Limb (tissue), 2 donors: Measurements from ENCODE around the gene TSEN54.

ENCODE experiments used
- DNase-seq, 2 donors: peaks; one replicate each; pipeline ENCODE4 v3.0.0-alpha.2; 2016; ENCODE audit errors: extremely low spot score in 2 of 2

The TSEN54 gene

GRCh38 chr17:75542728-75543336 lies 26.5 kb downstream of the TSEN54 start:
- no peak for DNase-seq

- no peak for DNase-seq
Measured at GRCh38 chr17:75544250-75544649, 27.9 kb downstream of the TSEN54 start.

DNA sequence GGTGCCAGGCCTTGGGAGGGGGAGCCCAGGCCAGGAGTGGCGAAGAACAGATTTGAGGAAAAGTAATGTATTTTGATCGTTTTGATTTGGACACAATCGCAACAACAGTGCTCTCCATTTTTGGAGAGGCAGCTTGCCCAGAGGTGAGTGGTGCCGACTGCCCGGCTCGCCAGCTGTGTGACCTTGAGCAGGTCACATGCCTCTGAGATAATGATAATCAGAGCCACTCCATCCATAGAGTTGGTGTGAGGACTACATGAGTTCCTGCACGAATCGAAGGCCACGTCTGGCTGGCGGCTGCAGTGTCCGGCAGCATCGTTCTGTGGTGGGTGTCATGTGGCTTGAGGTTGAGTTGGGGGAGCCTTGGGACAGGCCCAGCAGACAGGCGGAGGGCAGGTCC lies 29.9 kb downstream of the TSEN54 start:
- no peak for DNase-seq

DNA sequence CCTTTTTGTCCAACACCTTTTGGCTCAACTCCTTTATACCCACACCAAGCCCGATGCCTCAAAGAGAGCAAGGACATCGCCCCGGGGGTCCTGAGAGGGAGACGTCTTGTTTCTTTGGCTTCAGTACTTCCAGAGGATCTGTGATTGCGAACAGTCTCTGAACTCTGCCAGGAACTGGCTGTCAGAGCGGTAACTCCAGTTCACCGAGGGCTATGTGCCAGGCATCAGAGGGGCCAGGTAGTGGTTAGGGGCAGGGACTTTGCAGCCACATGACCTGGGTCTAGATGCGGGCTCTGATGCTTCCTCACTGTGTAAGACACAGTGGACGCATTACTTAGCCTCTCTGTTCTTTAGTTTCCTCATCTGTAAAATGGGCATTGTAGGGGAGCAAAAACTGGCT lies 30.8 kb downstream of the TSEN54 start:
- no peak for DNase-seq

GRCh38 chr17:75548813-75549212 lies 32.5 kb downstream of the TSEN54 start:
- DNase-seq, result no peak

DNA sequence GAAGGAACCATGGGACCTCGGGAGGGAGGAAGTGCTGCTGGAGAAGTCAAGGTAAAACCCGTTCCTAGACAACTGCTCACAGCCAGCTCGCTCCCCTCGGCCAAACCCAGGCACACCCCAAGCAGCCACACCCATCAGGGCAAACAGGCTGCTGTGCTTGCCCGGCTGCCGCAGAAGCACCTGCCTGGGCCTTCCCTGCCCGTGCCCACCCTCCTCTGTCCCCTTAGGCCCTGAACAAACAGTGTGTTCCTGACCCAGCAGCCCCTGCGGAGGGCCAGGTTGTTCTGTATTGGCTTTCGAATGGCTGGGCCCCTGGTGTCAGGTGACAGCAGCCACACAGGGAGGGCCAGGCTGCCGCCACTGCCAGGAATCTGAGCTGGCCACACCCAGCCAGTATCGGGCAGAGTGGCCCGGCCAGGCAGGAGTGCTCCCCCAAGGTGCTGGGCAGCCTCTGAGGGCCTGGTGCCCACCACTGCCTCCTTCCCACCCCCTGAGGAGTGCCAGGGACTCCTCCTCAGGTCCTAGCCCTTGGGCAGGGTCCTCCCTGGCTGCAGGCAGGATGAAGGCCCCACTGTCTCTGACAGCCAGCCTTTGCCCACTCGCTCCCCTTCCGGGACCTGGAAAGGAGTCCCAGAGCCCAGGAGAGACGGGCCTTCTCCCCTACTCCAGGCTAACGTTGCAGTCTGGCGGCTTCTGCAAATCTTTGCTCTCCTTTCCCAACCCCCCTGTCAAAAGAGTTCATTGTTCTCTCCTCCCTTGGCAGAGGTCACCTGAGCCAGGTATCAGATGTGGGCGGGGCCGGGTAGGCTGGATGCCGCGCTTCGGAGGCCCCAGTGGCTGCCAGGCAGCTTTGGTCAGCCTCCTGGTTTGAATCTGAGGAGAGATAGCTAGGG lies 33.2 kb downstream of the TSEN54 start:
- peak in 1 of 2 donors; percentile 51 for DNase-seq

DNA sequence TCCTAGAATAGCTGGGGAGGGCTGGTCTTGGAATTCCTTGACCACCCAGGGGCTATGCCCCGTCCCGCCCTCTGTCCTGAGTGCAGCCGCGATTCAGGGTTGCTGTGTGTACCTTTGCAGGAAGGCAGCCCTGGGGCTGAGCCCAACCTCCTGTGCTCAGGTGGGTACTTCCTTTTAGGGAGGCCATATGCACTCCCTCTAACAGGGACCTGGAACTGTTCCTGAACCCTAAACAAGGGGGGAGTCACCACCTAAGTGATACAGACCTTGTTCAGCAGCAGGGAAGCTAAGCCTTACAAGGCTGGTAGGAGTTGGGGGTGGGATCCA lies 33.8 kb downstream of the TSEN54 start:
- no peak for DNase-seq

- no peak for DNase-seq
Measured at GRCh38 chr17:75551266-75551665, 34.9 kb downstream of the TSEN54 start.

DNA sequence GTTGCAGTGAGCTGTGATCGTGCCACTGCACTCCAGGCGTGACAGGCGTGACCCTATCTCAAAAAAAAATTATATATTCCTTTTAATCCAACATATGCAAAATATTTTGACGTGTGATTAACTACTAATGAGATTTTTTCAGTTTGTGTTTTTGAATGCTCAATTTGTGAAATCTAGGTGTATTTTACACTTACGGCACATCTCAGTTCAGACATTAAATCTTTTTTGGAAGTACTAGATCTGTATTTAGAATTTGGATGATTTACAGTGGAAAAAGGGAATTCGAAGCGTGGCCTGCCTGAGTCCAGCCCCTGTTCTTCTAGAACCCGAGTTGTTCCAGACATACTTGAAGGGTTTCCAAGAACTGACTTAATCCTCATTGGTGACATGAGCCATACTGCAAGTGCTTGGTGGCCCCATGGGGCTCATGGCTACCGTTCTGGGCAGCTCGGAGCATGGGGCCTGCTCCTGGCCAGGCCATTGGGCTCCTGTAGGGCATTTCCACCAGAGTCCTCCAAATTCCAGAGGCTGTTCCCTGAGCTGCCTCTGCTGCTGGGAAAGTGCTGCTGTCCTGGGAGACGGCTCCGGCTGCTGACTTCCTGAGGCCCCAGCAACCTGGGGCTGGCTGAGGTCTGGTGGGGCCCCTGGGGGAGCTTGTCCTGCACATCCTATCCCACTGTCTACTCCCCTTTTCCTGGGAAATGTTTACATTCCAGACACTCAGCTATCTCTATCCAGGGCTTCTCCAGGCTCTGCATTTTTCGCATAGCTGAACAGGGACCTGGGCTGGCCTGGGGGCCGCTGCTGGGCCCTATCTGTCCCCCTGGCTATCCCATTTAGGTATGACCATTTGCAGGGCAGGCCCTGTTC lies 36.3 kb downstream of the TSEN54 start:
- no peak for DNase-seq

- no peak for DNase-seq
Measured at GRCh38 chr17:75553295-75554110, 37.2 kb downstream of the TSEN54 start.

GRCh38 chr17:75555679-75556153 lies 39.4 kb downstream of the TSEN54 start:
- DNase-seq, result no peak

DNA sequence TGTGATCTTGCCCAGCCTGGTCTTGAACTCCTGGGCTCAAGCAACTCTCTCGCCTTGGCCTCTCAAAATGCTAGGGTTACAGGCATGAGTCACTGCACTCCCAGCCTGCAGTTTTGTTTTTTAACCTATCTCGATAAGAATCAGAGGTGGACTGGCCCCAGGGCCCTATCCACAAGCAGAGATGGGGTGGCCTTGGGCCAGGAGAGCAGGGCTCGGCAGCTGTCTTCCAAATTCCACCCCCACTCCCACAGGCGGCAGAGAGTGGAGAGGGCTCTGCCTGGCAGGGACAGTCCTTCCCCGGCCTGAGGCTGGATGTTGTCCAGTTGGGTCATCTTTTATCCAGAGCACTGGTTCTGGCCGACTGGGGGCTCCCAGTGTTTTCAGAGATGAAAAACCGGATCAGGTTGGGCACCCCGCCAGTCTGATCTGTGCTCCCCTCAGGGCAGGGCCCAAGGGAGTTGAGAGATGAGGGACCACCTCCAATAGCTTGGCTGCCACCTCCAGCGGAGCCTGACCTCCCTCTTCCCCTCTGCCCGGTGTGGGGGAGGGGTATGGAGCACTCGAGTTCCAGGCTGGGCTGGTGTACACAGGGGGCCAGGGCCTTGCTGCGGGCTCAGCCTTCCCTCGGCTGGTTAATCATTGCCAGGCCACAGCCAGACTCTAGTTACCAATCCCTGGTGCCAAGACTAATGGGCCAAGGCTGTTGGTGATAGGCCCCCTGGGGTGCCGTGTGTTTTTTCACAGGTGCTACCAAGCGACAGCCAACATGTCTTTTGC lies 40.9 kb downstream of the TSEN54 start:
- DNase-seq, result no peak

DNA sequence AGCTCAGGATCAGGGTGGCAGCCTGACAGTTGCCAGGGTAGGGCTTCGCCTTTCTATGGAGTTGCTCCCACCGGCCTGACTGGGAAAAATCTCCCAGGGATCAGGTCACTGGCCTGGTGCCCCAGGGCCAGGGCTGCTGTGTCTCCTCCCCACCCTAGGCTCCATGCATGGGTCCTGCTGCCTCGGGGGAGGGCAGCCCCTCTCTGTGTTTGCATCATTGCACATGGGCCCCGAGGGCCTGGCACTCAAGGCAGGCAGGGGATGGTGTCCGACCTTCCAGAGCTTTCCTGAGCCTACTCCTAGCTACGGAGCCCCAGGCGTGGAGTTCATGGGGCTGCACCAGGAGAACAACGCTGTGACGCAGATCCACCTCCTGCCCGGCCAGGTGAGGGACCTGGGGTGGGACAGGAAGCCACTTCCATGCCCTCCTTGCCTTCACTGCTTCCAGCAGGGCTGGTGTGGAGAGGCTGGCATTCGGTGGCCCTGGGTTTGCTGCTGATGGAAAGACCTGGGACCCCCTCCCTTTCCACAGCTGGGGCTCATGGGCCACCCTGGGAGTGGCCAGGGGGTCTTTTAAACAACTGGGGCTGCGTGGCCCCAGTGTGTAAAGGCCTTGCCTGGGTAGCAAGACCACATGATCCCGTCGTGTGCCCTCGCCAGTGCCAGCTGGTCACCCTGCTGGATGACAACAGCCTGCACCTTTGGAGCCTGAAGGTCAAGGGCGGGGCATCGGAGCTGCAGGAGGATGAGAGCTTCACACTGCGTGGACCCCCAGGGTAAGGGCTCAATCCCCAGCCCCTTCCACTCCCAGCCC lies 41.7 kb downstream of the TSEN54 start:
- no peak for DNase-seq

- no peak for DNase-seq
Measured at GRCh38 chr17:75558666-75559530, 42.6 kb downstream of the TSEN54 start.

DNA sequence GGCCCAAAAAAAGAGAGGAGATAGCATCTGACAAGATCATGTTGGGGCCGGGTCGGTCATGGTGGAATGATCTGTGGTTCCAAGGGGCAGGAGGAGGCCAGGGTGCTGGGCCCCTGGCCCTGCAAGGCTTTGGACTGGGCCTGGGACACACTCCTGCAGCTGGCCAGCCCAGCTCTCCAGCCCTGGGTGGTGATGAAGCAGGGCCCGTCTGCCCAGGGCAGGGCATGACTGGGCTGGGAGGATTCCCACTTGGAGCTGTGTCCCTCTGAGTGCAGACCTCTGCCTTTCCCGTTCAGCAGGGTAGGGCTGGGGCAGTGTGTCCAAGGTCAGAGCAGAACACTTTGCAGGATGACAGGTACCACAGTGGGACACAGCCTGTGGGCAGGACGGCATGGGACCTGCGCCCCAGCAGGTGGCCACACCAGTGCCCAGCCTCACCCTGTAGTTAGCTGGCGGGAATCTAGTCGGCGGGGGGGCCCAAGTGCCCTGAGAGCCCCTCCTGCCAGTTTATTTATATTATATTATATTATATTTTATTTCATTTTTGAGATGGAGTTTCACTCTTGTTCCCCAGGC lies 43.7 kb downstream of the TSEN54 start:
- no peak for DNase-seq

- DNase-seq, result no peak
Measured at GRCh38 chr17:75561927-75562603, 45.7 kb downstream of the TSEN54 start.

- DNase-seq, result no peak
Measured at GRCh38 chr17:75563063-75563758, 46.9 kb downstream of the TSEN54 start.
